DOHH2 (cell line): ENCODE measurements around the gene ANKRD6.

Experiments
- CTCF ChIP-seq: fragments of 200-600 bp; sonication (generic); IDR thresholded peaks from one replicate; pipeline ENCODE4 v1.5.1; 2014; ENCODE audit warnings: antibody characterized with exemption, mild to moderate bottlenecking, low read depth, low read length; ENCODE audit not compliant: poor library complexity, severe bottlenecking
- EZH2phosphoT487 ChIP-seq: fragments of 200-600 bp; sonication (generic); IDR thresholded peaks from 2 replicates; pipeline ENCODE4 v1.6.1; 2017; ENCODE audit warnings: borderline replicate concordance, mild to moderate bottlenecking, antibody characterized with exemption, low read length, moderate library complexity, mixed read lengths

DNA sequence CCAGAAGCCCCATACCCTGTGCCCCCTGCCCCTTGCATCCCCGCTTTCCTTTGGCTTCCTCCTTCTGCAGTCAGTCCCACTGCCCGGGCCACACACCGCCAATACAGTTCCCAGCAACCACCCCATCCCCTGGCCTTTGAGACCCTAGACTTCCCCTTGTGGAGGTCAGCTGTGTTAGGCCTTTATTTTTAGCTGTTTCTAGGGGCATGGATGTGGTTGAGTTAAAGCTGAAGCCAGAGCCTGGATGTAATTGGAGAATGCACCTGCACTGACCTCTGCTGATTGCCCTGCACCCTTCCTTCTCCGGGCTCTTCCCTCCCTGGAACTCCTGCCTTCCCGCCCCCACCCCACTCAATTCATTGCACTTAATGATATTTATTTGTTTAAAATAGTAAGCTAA, 171.7 kb downstream of the ANKRD6 start:
- TF ChIP-seq CTCF (no peak), EZH2phosphoT487 (no peak)
